DOHH2 (cell line): ENCODE measurements around the gene RTN4IP1.

ENCODE experiments used
- H3F3A ChIP-seq: fragments of 200-600 bp; sonication (generic), shearing (Covaris generic); 2 replicates; pipeline ENCODE4 v1.6.0; 2016; ENCODE audit warnings: antibody characterized with exemption, mild to moderate bottlenecking; ENCODE audit not compliant: control insufficient read depth, insufficient read depth
- H3K27ac ChIP-seq: fragments of 200-600 bp; sonication (generic); 2 replicates; pipeline ENCODE4 v1.5.1; 2014; ENCODE audit warnings: low read depth, mild to moderate bottlenecking, low read length, moderate library complexity
- H3K27me3 ChIP-seq: fragments of 200-600 bp; sonication (generic); 2 replicates; pipeline ENCODE4 v1.6.1; 2014; ENCODE audit warnings: mild to moderate bottlenecking, low read length, mixed read lengths; ENCODE audit not compliant: control insufficient read depth
- H3K36me3 ChIP-seq: fragments of 200-600 bp; sonication (generic); 2 replicates; pipeline ENCODE4 v1.6.1; 2014; ENCODE audit warnings: mild to moderate bottlenecking, low read length, moderate library complexity, mixed read lengths; ENCODE audit not compliant: control insufficient read depth
- H3K4me1 ChIP-seq: fragments of 200-600 bp; sonication (generic); 2 replicates; pipeline ENCODE4 v1.6.1; 2014; ENCODE audit warnings: mild to moderate bottlenecking, low read length, mixed read lengths; ENCODE audit not compliant: control insufficient read depth
- H3K4me2 ChIP-seq: fragments of 200-600 bp; sonication (generic); 2 replicates; pipeline ENCODE4 v1.6.0; 2014; ENCODE audit warnings: mild to moderate bottlenecking, low read length, moderate library complexity
- H3K4me3 ChIP-seq: fragments of 200-600 bp; sonication (generic); 2 replicates; pipeline ENCODE4 v1.5.1; 2014; ENCODE audit warnings: mild to moderate bottlenecking, low read length, mixed read lengths
- H3K79me2 ChIP-seq: fragments of 200-600 bp; sonication (generic); 2 replicates; pipeline ENCODE4 v1.6.1; 2014; ENCODE audit warnings: mild to moderate bottlenecking, low read length, mixed read lengths; ENCODE audit not compliant: control insufficient read depth
- H3K9me2 ChIP-seq: fragments of 200-600 bp; sonication (generic); replicated peaks from 2 replicates; pipeline ENCODE4 v1.6.1; 2014; ENCODE audit warnings: mild to moderate bottlenecking, low read length, mixed read lengths; ENCODE audit not compliant: control insufficient read depth
- H3K9me3 ChIP-seq: fragments of 200-600 bp; sonication (generic); 2 replicates; pipeline ENCODE4 v1.6.1; 2014; ENCODE audit warnings: antibody characterized with exemption, low read length, mixed read lengths; ENCODE audit not compliant: control insufficient read depth, insufficient read depth
- H4K20me1 ChIP-seq: fragments of 200-600 bp; sonication (generic); 2 replicates; pipeline ENCODE4 v1.6.0; 2014; ENCODE audit warnings: low read depth, mild to moderate bottlenecking, antibody characterized with exemption, low read length, moderate library complexity; ENCODE audit not compliant: control insufficient read depth, insufficient read depth
- EZH2phosphoT487 ChIP-seq: fragments of 200-600 bp; sonication (generic); IDR thresholded peaks from 2 replicates; pipeline ENCODE4 v1.6.1; 2017; ENCODE audit warnings: borderline replicate concordance, mild to moderate bottlenecking, antibody characterized with exemption, low read length, moderate library complexity, mixed read lengths
- TF ChIP-seq, protein P1 (sequence below): fragments of 200-600 bp; sonication (generic); IDR thresholded peaks from one replicate; pipeline ENCODE4 v1.5.1; 2014; ENCODE audit warnings: antibody characterized with exemption, mild to moderate bottlenecking, low read depth, low read length; ENCODE audit not compliant: poor library complexity, severe bottlenecking

The RTN4IP1 gene

DNA sequence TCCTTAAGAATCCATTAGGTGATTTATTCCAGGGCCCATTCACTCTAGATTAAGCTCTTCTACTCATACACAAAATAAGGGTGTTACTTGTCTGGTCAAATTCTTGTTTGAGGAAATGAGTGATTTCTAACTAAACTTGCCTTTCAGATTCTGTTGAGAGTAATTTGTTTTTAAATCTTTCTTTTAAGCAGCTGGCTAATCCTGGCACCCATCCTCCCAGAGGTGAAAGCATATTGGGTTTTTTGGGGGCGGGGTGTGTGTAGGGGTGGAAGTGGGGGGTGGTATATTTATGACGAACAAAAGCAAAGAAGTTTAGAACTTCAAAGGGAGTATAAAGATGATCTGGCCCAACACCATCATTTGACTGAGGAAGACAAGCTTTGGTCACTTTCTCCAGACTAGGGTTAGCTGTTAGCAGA, 94.7 kb downstream of the RTN4IP1 start:
- Histone ChIP-seq H3K4me1 (peaks cover 20% of the 10 kb centered on the region), H3K79me2 (peaks cover 1% of the 10 kb centered on the region; the same call in 1 of the 2 replicates), H3K27me3 (no peaks in the 10 kb centered on the region), H3K9me3 (no peaks in the 10 kb centered on the region), H3K4me2 (no peak overlapping the region), H3K4me3 (no peak overlapping the region), H4K20me1 (no peaks in the 10 kb centered on the region), H3K9me2 (no peaks in the 10 kb centered on the region), H3F3A (no peaks in the 10 kb centered on the region), H3K27ac (no peak overlapping the region), H3K36me3 (peaks cover 85% of the 10 kb centered on the region)
- no peak for TF ChIP-seq EZH2phosphoT487
- TF ChIP-seq, protein P1, sequence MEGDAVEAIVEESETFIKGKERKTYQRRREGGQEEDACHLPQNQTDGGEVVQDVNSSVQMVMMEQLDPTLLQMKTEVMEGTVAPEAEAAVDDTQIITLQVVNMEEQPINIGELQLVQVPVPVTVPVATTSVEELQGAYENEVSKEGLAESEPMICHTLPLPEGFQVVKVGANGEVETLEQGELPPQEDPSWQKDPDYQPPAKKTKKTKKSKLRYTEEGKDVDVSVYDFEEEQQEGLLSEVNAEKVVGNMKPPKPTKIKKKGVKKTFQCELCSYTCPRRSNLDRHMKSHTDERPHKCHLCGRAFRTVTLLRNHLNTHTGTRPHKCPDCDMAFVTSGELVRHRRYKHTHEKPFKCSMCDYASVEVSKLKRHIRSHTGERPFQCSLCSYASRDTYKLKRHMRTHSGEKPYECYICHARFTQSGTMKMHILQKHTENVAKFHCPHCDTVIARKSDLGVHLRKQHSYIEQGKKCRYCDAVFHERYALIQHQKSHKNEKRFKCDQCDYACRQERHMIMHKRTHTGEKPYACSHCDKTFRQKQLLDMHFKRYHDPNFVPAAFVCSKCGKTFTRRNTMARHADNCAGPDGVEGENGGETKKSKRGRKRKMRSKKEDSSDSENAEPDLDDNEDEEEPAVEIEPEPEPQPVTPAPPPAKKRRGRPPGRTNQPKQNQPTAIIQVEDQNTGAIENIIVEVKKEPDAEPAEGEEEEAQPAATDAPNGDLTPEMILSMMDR = no peak

DNA sequence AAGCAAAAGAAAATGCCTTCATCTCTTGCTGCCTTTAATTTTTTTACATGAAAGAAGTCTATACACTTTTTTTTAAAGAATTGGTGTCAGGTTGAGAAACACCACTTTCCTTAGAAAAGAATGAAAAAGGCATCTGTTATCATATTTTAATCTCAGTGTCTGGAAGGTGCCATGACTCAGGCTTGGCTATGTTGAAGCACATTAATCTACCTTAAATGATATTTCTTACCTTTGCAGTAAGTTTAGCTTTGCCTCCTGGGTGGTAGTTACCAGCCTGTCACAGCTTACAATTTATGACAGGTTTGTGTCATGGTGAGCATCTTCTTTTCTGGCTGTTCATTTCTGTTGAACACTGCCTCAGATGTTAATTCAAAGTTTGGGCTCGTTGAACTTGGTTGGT, 95.3 kb downstream of the RTN4IP1 start:
- H3K9me3 ChIP-seq = no peaks in the 10 kb centered on the region
- H3K27ac ChIP-seq = no peak overlapping the region
- H3K79me2 ChIP-seq = peaks cover 5% of the 10 kb centered on the region; the same call in 1 of the 2 replicates
- TF ChIP-seq EZH2phosphoT487 = no peak
- TF ChIP-seq, protein P1 = no peak
- no peaks in the 10 kb centered on the region for H3K27me3 ChIP-seq
- no peaks in the 10 kb centered on the region for H3F3A ChIP-seq
- H3K9me2 ChIP-seq = no peaks in the 10 kb centered on the region
- H3K36me3 ChIP-seq = peaks cover 86% of the 10 kb centered on the region
- peaks cover 15% of the 10 kb centered on the region for H3K4me1 ChIP-seq
- H3K4me2 ChIP-seq = no peak overlapping the region
- H3K4me3 ChIP-seq = no peak overlapping the region
- no peaks in the 10 kb centered on the region for H4K20me1 ChIP-seq

DNA sequence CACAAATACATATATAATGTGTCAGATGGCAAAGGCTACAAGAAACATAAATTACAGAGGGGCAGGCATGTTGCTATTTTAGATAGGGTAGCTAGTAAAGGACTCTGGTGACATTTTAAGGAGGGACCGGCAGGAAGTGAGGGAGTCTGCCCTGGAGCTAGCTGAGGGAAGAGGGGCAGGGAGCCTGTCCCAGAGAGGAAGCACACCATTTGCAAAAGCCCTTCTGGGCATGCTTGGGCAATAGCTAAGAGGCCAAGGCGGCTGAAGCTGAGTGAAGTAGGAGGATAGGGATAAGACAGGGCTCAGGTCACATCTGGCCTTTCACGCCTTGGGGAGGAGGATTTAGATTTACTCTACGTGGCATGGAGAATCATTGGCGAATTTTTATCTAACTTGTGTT, 96.2 kb downstream of the RTN4IP1 start:
- Histone ChIP-seq H3K9me2 (no peaks in the 10 kb centered on the region), H3F3A (no peaks in the 10 kb centered on the region), H3K9me3 (no peaks in the 10 kb centered on the region), H3K27ac (no peak overlapping the region), H3K4me1 (peaks cover 12% of the 10 kb centered on the region), H3K36me3 (peaks cover 91% of the 10 kb centered on the region), H3K4me2 (no peak overlapping the region), H4K20me1 (no peaks in the 10 kb centered on the region), H3K4me3 (no peak overlapping the region), H3K79me2 (peaks cover 5% of the 10 kb centered on the region; the same call in 1 of the 2 replicates), H3K27me3 (no peaks in the 10 kb centered on the region)
- TF ChIP-seq, protein P1 = no peak
- no peak for TF ChIP-seq EZH2phosphoT487
